AG04450 (cell line): Measurements from ENCODE around the gene MKNK1. TPM values are rescaled to one million over a fixed set of nuclear protein-coding genes. Genes with fewer than 3 reads are reported as not detected.

Source experiments
- CTCF ChIA-PET: fragments of 300-600, 350-600 bp; formaldehyde crosslinking; extraction: SDS; loops from one replicate; lab custom pipeline; 2022; ENCODE audit warnings: antibody characterized with exemption, inconsistent platforms; lab: Charles Lee
- POLR2A ChIA-PET: fragments of 350-600 bp; formaldehyde crosslinking; extraction: SDS; loops from one replicate; lab custom pipeline; 2021; ENCODE audit warnings: antibody characterized with exemption, inconsistent platforms; lab: Yijun Ruan, JAX
- DNase-seq: peaks from one replicate; pipeline ENCODE4 v3.0.0-alpha.2; 2011; ENCODE audit warnings: low read depth, low spot score
- H3K27ac ChIP-seq: one replicate; pipeline ENCODE4 v1.5.1; 2012; ENCODE audit warnings: low read depth, low read length, control low read depth
- H3K27me3 ChIP-seq: one replicate; pipeline ENCODE4 v1.6.0; 2012; ENCODE audit warnings: low read length; ENCODE audit not compliant: control insufficient read depth, insufficient read depth
- H3K4me3 ChIP-seq: 2 replicates; pipeline ENCODE4 v1.5.1; 2011; ENCODE audit warnings: mild to moderate bottlenecking, low read depth, low read length, control low read depth
- H3K9me3 ChIP-seq: 2 replicates; pipeline ENCODE4 v1.5.1; 2012; ENCODE audit warnings: low read length; ENCODE audit not compliant: control insufficient read depth, insufficient read depth
- CTCF ChIP-seq: IDR thresholded peaks from 2 replicates; pipeline ENCODE4 v1.5.1; 2011; ENCODE audit warnings: low read depth, low read length, control low read depth, inconsistent platforms
- polyA plus RNA-seq: library from polyadenylated mRNA; depleted of rRNA; stranded (reverse); fragments of >200 nt; gene quantifications from 2 replicates; pipeline ENCODE4 v1.2.3, GENCODE V29; 2011; rRNA removed

The MKNK1 gene
- polyA plus RNA-seq, 1 experiment = 41.5 TPM

GRCh38 chr1:46512135-46512791, 91.8 kb downstream of the MKNK1 start:
- TF ChIP-seq CTCF = no peak
- no peaks in the 10 kb centered on the region; the same call in 1 of the 2 replicates for H3K9me3 ChIP-seq
- POLR2A ChIA-PET = no interaction called here
- CTCF ChIA-PET = interaction anchor here (0.6 to 1.8 kb wide), 5 partner anchors 8 to 65 kb away, joined by 3 to 5 read pairs (median 3); no protein-coding TSS in a partner anchor
- peaks cover 23% of the 10 kb centered on the region for H3K27me3 ChIP-seq
- H3K27ac ChIP-seq = no peak overlapping the region
- no peak for DNase-seq
- H3K4me3 ChIP-seq = no peak overlapping the region

GRCh38 chr1:46510998-46511365, 93.1 kb downstream of the MKNK1 start:
- POLR2A ChIA-PET = no interaction called here
- CTCF ChIA-PET = interaction anchor here (1.1 kb wide), 1 partner anchor 37 kb away, joined by 3 read pairs; no protein-coding TSS in a partner anchor
- H3K27ac ChIP-seq = no peak overlapping the region
- DNase-seq = no peak
- H3K4me3 ChIP-seq = no peak overlapping the region
- H3K27me3 ChIP-seq = peaks cover 14% of the 10 kb centered on the region
- TF ChIP-seq CTCF = no peak
- H3K9me3 ChIP-seq = no peaks in the 10 kb centered on the region; the same call in 1 of the 2 replicates

- no peak for TF ChIP-seq CTCF
- CTCF ChIA-PET = no interaction called here
These were observed 93.6 kb downstream of the MKNK1 start for GRCh38 chr1:46510341-46510997.

GRCh38 chr1:46508757-46509156, 95.3 kb downstream of the MKNK1 start:
- Histone ChIP-seq H3K9me3 (no peaks in the 10 kb centered on the region; the same call in 1 of the 2 replicates), H3K4me3 (no peak overlapping the region), H3K27me3 (peaks cover 5% of the 10 kb centered on the region), H3K27ac (no peak overlapping the region)
- TF ChIP-seq CTCF = no peak
- ChIA-PET CTCF (interaction anchor here (0.6 kb wide), 1 partner anchor 1490 kb away, joined by 4 read pairs; no protein-coding TSS in a partner anchor), POLR2A (no interaction called here)
- no peak for DNase-seq

More at GRCh38 chr1:46510341-46510997, 93.6 kb downstream of the MKNK1 start:
- Histone ChIP-seq H3K27me3 (peaks cover 11% of the 10 kb centered on the region), H3K27ac (no peak overlapping the region), H3K9me3 (no peaks in the 10 kb centered on the region; the same call in 1 of the 2 replicates), H3K4me3 (no peak overlapping the region)
- POLR2A ChIA-PET = no interaction called here
- no peak for DNase-seq

Other genes with a start within 250 kb of the MKNK1 start
- gene FAAH, start 210.0 kb downstream of the MKNK1 start, polyA plus RNA-seq = 0.06 and 0.21 TPM in 2 replicates
- gene DMBX1, start 114.4 kb downstream of the MKNK1 start, polyA plus RNA-seq = not detected in 2 replicates
- not detected in 2 replicates for gene KNCN, start 52.6 kb downstream of the MKNK1 start, polyA plus RNA-seq
- 11.9 and 13.0 TPM in 2 replicates for gene MOB3C, start 12.5 kb upstream of the MKNK1 start, polyA plus RNA-seq
- gene ATPAF1, start 64.1 kb upstream of the MKNK1 start, polyA plus RNA-seq = 83.8 and 85.6 TPM in 2 replicates
- not detected in 2 replicates for gene TEX38, start 67.6 kb upstream of the MKNK1 start, polyA plus RNA-seq
- 54.3 and 69.9 TPM in 2 replicates for gene EFCAB14, start 114.8 kb upstream of the MKNK1 start, polyA plus RNA-seq
- not detected in 2 replicates for gene CYP4B1, start 194.8 kb upstream of the MKNK1 start, polyA plus RNA-seq